ENCODE measurements around the gene CNN2.
A peak's percentile ranks its signal among the peaks of the same experiment; 100 is the strongest.

Gene CNN2

GRCh38 chr19:1076046-1076386, 49.6 kb downstream of the CNN2 start:
- no peak for DNase-seq (ENCODE audit: low read depth, low spot score)
- no peak for TF ChIP-seq CTCF (IDR thresholded peaks at IDR 0.05; ENCODE audit: low read depth, low read length)
- H3K4me3 ChIP-seq (ENCODE audit: low read depth, low read length), result no peak overlapping the region
- in situ Hi-C loops (cut with HindIII; ENCODE audit: low sequenced_read_pairs), result no loop called here

- in situ Hi-C loops (cut with HindIII; ENCODE audit: low sequenced_read_pairs), result no loop called here
- no peak for DNase-seq (ENCODE audit: low read depth, low spot score)
- TF ChIP-seq CTCF (IDR thresholded peaks at IDR 0.05; ENCODE audit: low read depth, low read length), result no peak
- no peak overlapping the region for H3K4me3 ChIP-seq (ENCODE audit: low read depth, low read length)
These were observed 50.5 kb downstream of the CNN2 start for GRCh38 chr19:1076951-1077350.

GRCh38 chr19:1079566-1080111, 53.2 kb downstream of the CNN2 start:
- no peak for DNase-seq (ENCODE audit: low read depth, low spot score)
- TF ChIP-seq CTCF (IDR thresholded peaks at IDR 0.05; ENCODE audit: low read depth, low read length), result no peak
- no peak overlapping the region for H3K4me3 ChIP-seq (ENCODE audit: low read depth, low read length)
- in situ Hi-C loops (cut with HindIII; ENCODE audit: low sequenced_read_pairs), result no loop called here

GRCh38 chr19:1080360-1081161, 54.2 kb downstream of the CNN2 start:
- DNase-seq (ENCODE audit: low read depth, low spot score), result no peak
- in situ Hi-C loops (cut with HindIII; ENCODE audit: low sequenced_read_pairs), result no loop called here
- TF ChIP-seq CTCF (IDR thresholded peaks at IDR 0.05; ENCODE audit: low read depth, low read length), result no peak
- H3K4me3 ChIP-seq (ENCODE audit: low read depth, low read length), result no peak overlapping the region

- no peak overlapping the region for H3K4me3 ChIP-seq (ENCODE audit: low read depth, low read length)
- no peak for DNase-seq (ENCODE audit: low read depth, low spot score)
- TF ChIP-seq CTCF (IDR thresholded peaks at IDR 0.05; ENCODE audit: low read depth, low read length), result no peak
- in situ Hi-C loops (cut with HindIII; ENCODE audit: low sequenced_read_pairs), result no loop called here
These were observed 55.1 kb downstream of the CNN2 start for GRCh38 chr19:1081301-1082164.

- in situ Hi-C loops (cut with HindIII; ENCODE audit: low sequenced_read_pairs), result no loop called here
- no peak for TF ChIP-seq CTCF (IDR thresholded peaks at IDR 0.05; ENCODE audit: low read depth, low read length)
- DNase-seq (ENCODE audit: low read depth, low spot score), result peak; percentile 28
- H3K4me3 ChIP-seq (ENCODE audit: low read depth, low read length), result peak overlapping the region; percentile 18
These were observed 55.9 kb downstream of the CNN2 start for GRCh38 chr19:1082165-1082927.
